GM12875 (cell line): ENCODE data around the gene ATAD5.

ENCODE experiments used
- H3K4me3 ChIP-seq: one replicate; pipeline ENCODE4 v1.5.1; 2011; ENCODE audit warnings: low read depth, low read length, control low read depth
- CTCF ChIP-seq: IDR thresholded peaks from 2 replicates; pipeline ENCODE4 v1.5.1; 2011; ENCODE audit warnings: low read depth, mild to moderate bottlenecking, control low read depth, inconsistent platforms, low read length, moderate library complexity, borderline replicate concordance; ENCODE audit not compliant: insufficient read depth

The ATAD5 gene

GRCh38 chr17:30933966-30934365 lies 102.2 kb downstream of the ATAD5 start:
- no peak for TF ChIP-seq CTCF
- no peak overlapping the region for H3K4me3 ChIP-seq

GRCh38 chr17:30939051-30939689 lies 107.4 kb downstream of the ATAD5 start:
- H3K4me3 ChIP-seq, result no peak overlapping the region
- TF ChIP-seq CTCF, result no peak

- H3K4me3 ChIP-seq, result no peak overlapping the region
- TF ChIP-seq CTCF, result no peak
Observed at GRCh38 chr17:30942308-30943079, 110.7 kb downstream of the ATAD5 start.
